ENCODE measurements around the gene DNM3. TPM values are rescaled to one million over a fixed set of nuclear protein-coding genes. Genes with fewer than 3 reads are reported as not detected.

DNM3 gene
- polyA plus RNA-seq, 1 donor (not counting 4 experiments of a cell fraction or from before 2014, with no cell fraction given): 2.0 TPM

GRCh38 chr1:172377565-172377964 is 536.3 kb downstream of the DNM3 start:
- dilution Hi-C loops (cut with MboI; ENCODE audit: extremely low pct_ligation_motif_present, low sequenced_read_pairs): no loop called here
- H3K9me3 ChIP-seq (ENCODE audit: control insufficient read depth, low read depth, low read length): no peaks in the 10 kb centered on the region

GRCh38 chr1:172378109-172378760 is 536.9 kb downstream of the DNM3 start:
- H3K27ac ChIP-seq (ENCODE audit: control insufficient read depth, insufficient read depth, low read length): no peak overlapping the region
- FAIRE-seq: no peak

More at GRCh38 chr1:172377565-172377964, 536.3 kb downstream of the DNM3 start:
- H3K4me2 ChIP-seq (ENCODE audit: control insufficient read depth, extremely low read depth, insufficient read depth, low read depth, low read length): no peak overlapping the region
- H4K20me1 ChIP-seq (ENCODE audit: control insufficient read depth, extremely low read depth, insufficient read depth, low read length): no peaks in the 10 kb centered on the region
- no peaks in the 10 kb centered on the region for H3K36me3 ChIP-seq (ENCODE audit: control insufficient read depth in 2 of 2, extremely low read depth in 1 of 2, insufficient read depth in 2 of 2, low read length in 2 of 2)
- H3K27ac ChIP-seq (ENCODE audit: control insufficient read depth, insufficient read depth, low read length): no peak overlapping the region
- peaks cover 5% of the 10 kb centered on the region for H3K4me1 ChIP-seq (ENCODE audit: control insufficient read depth, extremely low read depth, insufficient read depth, low read length)
- H3K9me1 ChIP-seq (ENCODE audit: control insufficient read depth, extremely low read depth, insufficient read depth, low read length): no peaks in the 10 kb centered on the region
- H3K9ac ChIP-seq (ENCODE audit: control insufficient read depth, extremely low read depth, insufficient read depth, low read length): no peak overlapping the region
- no peaks in the 10 kb centered on the region for H3K27me3 ChIP-seq (ENCODE audit: control insufficient read depth, extremely low read depth, insufficient read depth, low read length)
- no peaks in the 10 kb centered on the region for H3K79me2 ChIP-seq (ENCODE audit: control insufficient read depth, insufficient read depth, low read length)
- FAIRE-seq (no peak), DNase-seq (ENCODE audit: low read depth, low spot score) (no peak)
- no peak for TF ChIP-seq CTCF (optimal IDR thresholded peaks at IDR 0.05 in 1 of 3, IDR thresholded peaks at IDR 0.05 in 1 of 3, conservative IDR thresholded peaks at IDR 0.05 in 1 of 3; ENCODE audit: extremely low read depth in 1 of 3, insufficient read depth in 2 of 3, low read length in 3 of 3)
- H3K4me3 ChIP-seq (ENCODE audit: control insufficient read depth in 2 of 3, extremely low read depth in 1 of 3, insufficient read depth in 2 of 3, low read depth in 1 of 3, low read length in 3 of 3): no peak overlapping the region
- no peak overlapping the region for H2AFZ ChIP-seq (ENCODE audit: control insufficient read depth, low read length)

More at GRCh38 chr1:172378109-172378760, 536.9 kb downstream of the DNM3 start:
- no peak overlapping the region for H2AFZ ChIP-seq (ENCODE audit: control insufficient read depth, low read length)
- no peaks in the 10 kb centered on the region for H3K9me3 ChIP-seq (ENCODE audit: control insufficient read depth, low read depth, low read length)
- no peaks in the 10 kb centered on the region for H4K20me1 ChIP-seq (ENCODE audit: control insufficient read depth, extremely low read depth, insufficient read depth, low read length)
- no peak for DNase-seq (ENCODE audit: low read depth, low spot score)
- no peaks in the 10 kb centered on the region for H3K79me2 ChIP-seq (ENCODE audit: control insufficient read depth, insufficient read depth, low read length)
- H3K4me2 ChIP-seq (ENCODE audit: control insufficient read depth, extremely low read depth, insufficient read depth, low read depth, low read length): no peak overlapping the region
- H3K27me3 ChIP-seq (ENCODE audit: control insufficient read depth, extremely low read depth, insufficient read depth, low read length): no peaks in the 10 kb centered on the region
- H3K9me1 ChIP-seq (ENCODE audit: control insufficient read depth, extremely low read depth, insufficient read depth, low read length): no peaks in the 10 kb centered on the region
- dilution Hi-C loops (cut with MboI; ENCODE audit: extremely low pct_ligation_motif_present, low sequenced_read_pairs): no loop called here
- TF ChIP-seq EZH2 (IDR thresholded peaks at IDR 0.05; ENCODE audit: low read length): no peak
- no peak for TF ChIP-seq CTCF (optimal IDR thresholded peaks at IDR 0.05 in 1 of 3, IDR thresholded peaks at IDR 0.05 in 1 of 3, conservative IDR thresholded peaks at IDR 0.05 in 1 of 3; ENCODE audit: extremely low read depth in 1 of 3, insufficient read depth in 2 of 3, low read length in 3 of 3)
- no peak overlapping the region for H3K9ac ChIP-seq (ENCODE audit: control insufficient read depth, extremely low read depth, insufficient read depth, low read length)
- H3K36me3 ChIP-seq (ENCODE audit: control insufficient read depth in 2 of 2, extremely low read depth in 1 of 2, insufficient read depth in 2 of 2, low read length in 2 of 2): no peaks in the 10 kb centered on the region
- H3K4me1 ChIP-seq (ENCODE audit: control insufficient read depth, extremely low read depth, insufficient read depth, low read length): peaks cover 5% of the 10 kb centered on the region
- no peak overlapping the region for H3K4me3 ChIP-seq (ENCODE audit: control insufficient read depth in 2 of 3, extremely low read depth in 1 of 3, insufficient read depth in 2 of 3, low read depth in 1 of 3, low read length in 3 of 3)
